ENCODE measurements around the gene GRK3.
"Not testable (repeated sequence)": the region's sequence is repeated elsewhere in the genome, so short reads cannot be mapped to it uniquely, and the experiment has no call there.

Gene GRK3

DNA sequence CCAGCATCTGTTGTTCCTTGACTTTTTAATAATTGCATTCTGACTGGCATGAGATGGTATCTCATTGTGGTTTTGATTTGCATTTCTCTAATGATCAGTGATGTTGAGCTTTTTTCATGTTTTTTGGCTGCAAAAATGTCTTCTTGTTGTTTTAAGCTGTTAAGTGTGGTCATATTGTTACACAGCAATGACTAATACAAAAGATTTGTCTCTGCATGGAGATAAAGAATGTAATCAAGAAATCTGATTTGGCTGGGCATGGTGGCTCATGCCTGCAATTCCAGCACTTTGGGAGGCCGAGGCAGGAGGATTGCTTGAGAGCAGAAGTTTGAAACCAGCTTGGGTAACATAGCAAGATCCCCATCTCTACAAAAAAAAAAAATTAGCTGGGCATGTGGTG is 12.1 kb upstream of the GRK3 start:
- not testable (repeated sequence) for DNase-seq

- no peak for DNase-seq
Observed at GRCh38 chr22:25553131-25553530, 11.3 kb upstream of the GRK3 start.

GRCh38 chr22:25554238-25554671 is 10.2 kb upstream of the GRK3 start:
- DNase-seq, result no peak

DNA sequence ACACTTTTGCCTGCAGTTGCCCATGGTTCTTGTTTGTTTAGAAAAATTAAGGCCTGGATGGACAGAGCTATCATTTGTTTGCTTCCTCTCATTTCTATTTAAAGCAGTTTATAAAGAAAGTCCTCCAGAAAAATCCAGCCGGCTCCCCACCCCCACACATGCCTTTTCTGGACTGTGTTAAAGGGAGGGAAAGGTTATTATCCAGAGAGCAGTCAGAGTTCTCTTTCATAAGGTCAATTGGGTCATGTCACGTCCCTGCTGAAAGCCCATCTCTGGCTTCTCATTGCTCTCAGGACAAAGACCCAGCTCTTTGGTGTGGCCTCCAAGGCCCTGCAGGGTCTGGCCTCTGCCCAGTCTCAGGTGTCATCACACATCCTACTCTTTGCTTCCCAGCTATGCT is 9.8 kb upstream of the GRK3 start:
- no peak for DNase-seq

DNA sequence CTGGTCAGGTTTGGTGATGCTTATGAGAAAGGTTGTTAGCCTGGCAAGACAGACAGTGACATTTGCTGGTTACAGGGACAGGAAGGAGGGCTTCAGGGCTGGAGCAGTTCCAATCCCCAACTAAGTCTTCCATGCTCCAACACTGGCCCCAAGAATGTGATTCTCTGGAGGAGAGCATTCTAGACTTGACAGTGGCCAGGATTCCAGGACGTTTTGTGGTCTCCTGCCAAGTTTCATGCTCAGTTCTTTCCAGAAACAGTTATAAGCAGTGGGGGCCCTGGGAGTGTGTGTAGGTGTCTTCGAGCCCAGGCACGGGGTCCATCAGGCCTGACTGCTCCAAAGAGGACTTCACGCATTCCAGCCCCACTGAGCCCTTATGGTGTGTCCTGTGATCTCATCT is 8.9 kb upstream of the GRK3 start:
- DNase-seq, result no peak

GRCh38 chr22:25557218-25557617 is 7.3 kb upstream of the GRK3 start:
- DNase-seq, result no peak

DNA sequence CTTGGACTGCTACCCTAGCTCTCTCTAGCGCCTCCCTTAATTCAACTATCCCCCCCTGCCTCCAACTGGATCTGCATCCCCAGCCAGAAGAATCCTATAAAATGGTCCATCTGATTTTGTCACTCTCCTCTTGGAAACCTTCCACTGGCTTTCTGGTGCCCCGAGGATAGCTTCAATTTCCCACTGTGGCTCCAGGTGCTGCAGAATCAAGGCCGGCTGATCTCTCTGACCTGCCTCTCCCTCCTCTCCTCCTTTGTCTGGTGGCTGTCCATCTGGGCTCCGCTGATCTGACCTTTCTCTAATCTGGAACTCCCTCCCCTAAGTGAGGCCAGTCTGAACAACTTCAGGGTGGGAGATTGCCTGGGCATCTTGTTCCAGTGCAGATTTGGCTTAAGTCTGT is 6.1 kb upstream of the GRK3 start:
- DNase-seq, result no peak

DNA sequence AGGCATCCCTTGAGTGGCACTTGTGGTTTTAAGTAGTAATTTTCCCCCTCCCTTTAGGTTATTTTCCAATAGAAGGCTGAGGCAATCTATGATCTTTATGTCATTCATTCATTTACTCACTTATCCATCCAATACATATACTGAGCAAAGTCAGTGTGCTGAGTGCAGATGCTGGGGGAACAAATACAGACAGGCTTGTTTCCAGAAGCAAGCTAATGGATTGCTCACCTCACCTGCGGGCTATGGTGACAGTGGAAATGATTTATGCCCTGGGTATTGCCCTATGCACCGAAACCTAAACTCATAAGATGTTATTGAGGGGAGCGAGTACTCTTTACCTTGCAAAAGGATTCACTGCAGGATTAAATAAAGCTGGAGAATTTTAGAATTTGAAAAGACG is 4.6 kb upstream of the GRK3 start:
- DNase-seq, result not testable (repeated sequence)

- DNase-seq, result not testable (repeated sequence)
Observed at GRCh38 chr22:25561182-25561581, 3.3 kb upstream of the GRK3 start.

- DNase-seq, result not testable (repeated sequence)
Observed at GRCh38 chr22:25561927-25562326, 2.5 kb upstream of the GRK3 start.

GRCh38 chr22:25562966-25563760 is 1.3 kb upstream of the GRK3 start:
- not testable (repeated sequence) for DNase-seq

DNA sequence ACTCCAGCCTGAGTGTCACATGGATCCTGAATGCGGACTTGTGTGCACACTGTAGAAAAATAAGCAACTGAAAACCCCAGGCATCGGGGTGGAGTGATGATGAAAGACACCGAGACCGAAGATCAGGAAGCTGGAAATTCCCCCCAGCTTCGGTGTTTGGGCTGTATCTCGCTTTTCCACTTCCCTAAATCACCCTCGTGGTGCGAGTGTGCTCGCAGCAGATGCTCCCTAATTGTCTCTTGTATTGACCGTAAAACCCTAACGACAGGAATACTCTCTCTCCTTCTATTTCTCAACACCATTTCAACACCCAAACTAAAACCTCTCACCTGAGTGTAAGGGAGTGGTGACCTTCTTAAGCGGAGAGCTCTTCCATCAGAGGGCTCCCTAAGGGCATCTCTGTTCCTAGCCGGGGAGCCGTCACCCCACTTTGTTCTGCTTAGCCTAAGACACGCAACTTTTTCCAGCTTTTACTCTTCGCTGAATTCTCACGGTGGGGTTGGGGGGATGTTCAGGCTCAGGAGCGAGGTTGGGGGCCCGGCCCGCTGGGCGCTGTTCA is 635 bp upstream of the GRK3 start:
- no peak for DNase-seq

DNA sequence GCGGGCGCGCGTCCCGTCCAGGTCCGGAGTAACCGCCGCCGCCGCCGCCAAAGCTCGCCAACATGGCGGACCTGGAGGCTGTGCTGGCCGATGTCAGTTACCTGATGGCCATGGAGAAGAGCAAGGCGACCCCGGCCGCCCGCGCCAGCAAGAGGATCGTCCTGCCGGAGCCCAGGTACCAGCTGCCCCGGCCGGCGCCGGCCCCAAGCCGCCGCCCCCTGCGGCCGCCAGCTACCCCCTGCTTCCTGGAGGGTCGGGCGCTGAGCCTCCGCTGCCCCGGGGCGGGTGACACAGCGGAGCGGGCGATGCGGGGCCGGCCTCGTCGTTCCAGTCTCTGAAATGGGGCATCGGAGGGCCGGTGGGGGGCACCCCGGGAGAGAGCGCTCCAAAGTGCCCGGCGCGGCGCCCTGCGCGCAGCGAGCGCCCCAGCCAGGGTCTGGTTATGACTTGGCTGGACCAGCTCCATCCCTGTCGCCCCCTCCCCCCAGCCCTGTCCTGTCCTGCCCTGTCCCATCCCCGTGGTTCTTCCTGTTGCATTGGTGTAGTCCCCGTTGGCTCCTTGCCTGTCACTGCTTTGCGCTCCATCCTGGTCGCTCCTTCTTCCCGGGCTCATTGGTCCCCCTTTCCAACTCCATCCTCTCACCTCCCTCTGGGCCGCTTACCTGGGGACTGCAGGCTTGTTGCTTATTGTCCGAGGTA is 653 bp downstream of the GRK3 start:
- DNase-seq, result no peak

GRCh38 chr22:25566186-25566897 is 1.9 kb downstream of the GRK3 start:
- no peak for DNase-seq

DNA sequence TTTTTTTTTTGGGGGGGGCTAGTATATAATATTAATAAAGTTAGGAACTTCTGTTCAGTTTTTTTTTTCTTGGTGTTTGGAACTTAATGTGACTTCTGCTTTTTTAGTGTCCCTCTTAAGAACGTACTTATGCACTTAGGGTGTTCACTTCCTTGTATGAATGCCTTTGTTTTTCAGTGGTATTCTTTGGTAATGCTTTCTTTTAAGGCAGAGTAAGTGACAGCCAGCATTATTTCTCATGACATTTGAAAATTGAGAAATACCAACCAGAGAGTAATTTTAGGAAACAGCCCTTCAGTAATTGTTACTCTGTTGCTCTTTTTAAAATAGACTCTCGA is 2.4 kb downstream of the GRK3 start:
- DNase-seq, result no peak

DNA sequence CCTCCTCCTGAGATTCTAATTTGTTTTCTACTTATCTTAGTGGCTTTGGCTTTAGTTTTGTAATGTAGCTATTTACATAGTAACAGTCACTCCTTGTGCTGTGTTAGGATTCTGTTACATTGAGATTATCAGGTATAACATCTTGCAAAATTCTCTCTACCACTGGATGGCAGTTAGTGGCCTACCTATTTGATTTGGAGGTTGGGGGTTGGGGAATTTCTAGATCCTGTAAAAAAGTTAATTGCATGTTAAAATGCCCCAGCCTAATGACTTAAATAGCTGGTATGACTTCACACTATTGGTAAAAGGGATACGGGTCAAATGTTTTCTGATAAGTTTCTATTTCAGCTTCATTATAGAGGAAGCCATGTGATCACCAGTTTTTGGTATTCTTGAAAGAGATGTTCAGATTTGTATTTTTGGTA is 2.8 kb downstream of the GRK3 start:
- DNase-seq, result no peak

DNA sequence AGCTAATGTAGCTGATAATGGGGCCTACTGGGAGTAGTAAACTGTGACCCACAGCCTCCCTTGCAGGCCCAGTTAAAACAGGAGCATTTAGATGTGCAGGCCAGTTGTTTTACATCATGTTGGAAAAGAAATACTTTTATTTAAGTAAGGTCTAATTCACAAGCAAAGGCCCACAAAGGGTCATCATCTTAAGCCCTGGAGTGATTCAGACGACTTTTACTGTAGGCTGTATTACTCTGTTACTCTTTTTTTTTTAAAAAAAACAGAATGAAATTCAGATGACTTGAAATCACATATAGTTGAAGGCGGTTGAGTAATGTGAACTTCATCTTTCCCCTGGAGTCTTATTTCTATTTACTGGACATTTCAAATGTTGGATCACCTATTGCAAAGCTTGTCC is 3.6 kb downstream of the GRK3 start:
- not testable (repeated sequence) for DNase-seq

DNA sequence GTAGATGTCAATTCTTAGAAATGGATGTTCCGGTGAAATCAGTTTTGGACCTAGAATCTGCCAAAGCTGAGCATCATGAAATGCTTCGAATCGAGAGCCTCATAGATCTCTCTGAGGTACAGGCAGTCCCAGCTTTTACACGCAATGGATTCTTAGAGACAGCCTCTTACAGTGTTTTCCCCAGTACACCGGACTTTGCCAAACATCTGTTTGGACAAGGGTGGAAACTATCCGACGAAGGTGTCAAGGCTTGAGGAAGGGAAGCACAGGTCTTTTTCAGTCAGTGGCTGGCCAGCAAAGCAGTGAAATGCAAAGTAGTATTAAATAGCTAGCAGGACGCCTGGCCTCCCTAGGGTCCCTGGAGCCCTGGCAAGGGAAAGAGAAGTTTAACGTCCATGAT is 4.9 kb downstream of the GRK3 start:
- no peak for DNase-seq

- DNase-seq, result no peak
Observed at GRCh38 chr22:25569983-25570382, 5.5 kb downstream of the GRK3 start.

DNA sequence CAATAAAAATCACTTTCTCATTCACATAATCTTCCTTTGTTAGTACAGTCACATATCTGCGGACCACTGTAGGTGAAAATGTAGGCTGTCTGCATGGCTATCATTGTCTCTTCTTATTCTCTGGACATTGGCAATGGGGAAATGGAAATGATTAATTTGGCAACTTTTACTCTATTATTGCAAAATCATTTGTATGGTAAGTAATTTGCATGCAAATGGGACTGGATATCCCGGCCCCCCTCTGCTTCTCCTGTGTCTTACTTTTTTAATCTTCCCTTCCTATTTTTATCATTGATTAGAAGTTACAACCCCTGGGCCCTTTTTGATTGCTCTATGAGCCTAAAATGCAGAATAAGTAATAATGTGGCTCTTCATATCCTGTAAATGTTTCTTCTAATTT is 6.0 kb downstream of the GRK3 start:
- no peak for DNase-seq

DNA sequence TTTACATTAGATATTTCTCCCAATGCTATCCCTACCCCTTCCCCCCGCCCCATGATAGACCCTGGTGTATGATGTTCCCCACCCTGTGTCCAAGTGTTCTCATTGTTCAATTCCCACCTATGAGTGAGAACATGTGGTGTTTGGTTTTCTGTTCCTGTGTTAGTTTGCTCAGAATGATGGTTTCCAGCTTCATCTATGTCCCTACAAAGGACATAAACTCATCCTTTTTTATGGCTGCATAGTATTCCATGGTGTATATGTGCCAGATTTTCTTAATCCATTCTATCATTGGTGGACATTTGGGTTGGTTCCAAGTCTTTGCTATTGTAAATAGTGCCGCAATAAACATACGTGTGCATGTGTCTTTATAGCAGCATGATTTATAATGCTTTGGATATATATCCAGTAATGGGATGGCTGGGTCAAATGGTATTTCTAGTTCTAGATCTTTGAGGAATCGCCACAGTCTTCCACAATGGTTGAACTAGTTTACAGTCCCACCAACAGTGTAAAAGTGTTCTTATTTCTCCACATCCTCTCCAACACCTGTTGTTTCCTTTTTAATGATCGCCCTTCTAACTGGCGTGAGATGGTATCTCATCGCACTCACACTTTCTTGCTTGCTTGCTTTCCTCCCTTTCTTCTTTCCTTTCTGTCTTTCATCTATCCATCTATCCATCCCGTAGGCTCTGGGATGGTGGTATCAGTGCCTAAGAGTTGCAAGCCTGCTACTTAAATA is 7.7 kb downstream of the GRK3 start:
- DNase-seq, result not testable (repeated sequence)

GRCh38 chr22:25572708-25573171 is 8.3 kb downstream of the GRK3 start:
- no peak for DNase-seq

- DNase-seq, result no peak
Observed at GRCh38 chr22:25573841-25574240, 9.4 kb downstream of the GRK3 start.

All from NCI-H774 (cell line).